Testis (tissue), 2 donors: ENCODE results near the gene CKLF.

Source experiments
- CTCF ChIP-seq, 3 experiments: fragments of 450-650 bp in 2 of 3; fragments of 200-600 bp in 1 of 3; sonication (generic) in 1 of 3; IDR thresholded peaks; one replicate each; pipeline ENCODE4 v1.5.1; 2016 to 2019; ENCODE audit warnings: antibody characterized with exemption in 3 of 3, mild to moderate bottlenecking in 2 of 3, moderate library complexity in 1 of 3
- POLR2A ChIP-seq: fragments of 450-650 bp; IDR thresholded peaks from one replicate; pipeline ENCODE4 v1.6.1; 2017; ENCODE audit warnings: antibody characterized with exemption, mild to moderate bottlenecking, moderate library complexity

GRCh38 chr16:66525396-66526180 is 26.8 kb upstream of the CKLF start:
- TF ChIP-seq CTCF (IDR thresholded peaks at IDR 0.05) (no peak), POLR2A (no peak)
